ENCODE measurements around the gene PLA2G4E. TPM values are rescaled to one million over a fixed set of nuclear protein-coding genes. Genes with fewer than 3 reads are reported as not detected.

PLA2G4E gene
- total and polyA plus RNA-seq, 2 of the 13 experiments (the other 11 are each of a cell fraction or from before 2014, with no cell fraction given): not detected

GRCh38 chr15:42059661-42060476, 39.0 kb upstream of the PLA2G4E start:
- H3K4me2 ChIP-seq (ENCODE audit: low read depth, low read length): no peak overlapping the region
- H4K20me1 ChIP-seq (ENCODE audit: insufficient read depth, low read length): no peaks in the 10 kb centered on the region
- no peak overlapping the region for H3K4me3 ChIP-seq (replicated peaks in 1 of 3; ENCODE audit: insufficient read depth in 1 of 3, low read depth in 2 of 3, low read length in 3 of 3)
- CTCF ChIA-PET (ENCODE audit: low intra/inter-chr PET ratio, low total read pairs): interaction anchor here (4.3 kb wide), 1 partner anchor 71 kb away, joined by 39 read pairs; no protein-coding TSS in a partner anchor
- no peak overlapping the region for H3K9ac ChIP-seq (ENCODE audit: insufficient read depth, low read depth, low read length)
- ATAC-seq (no peak), DNase-seq (ENCODE audit: low spot score) (peak; percentile 28), FAIRE-seq (peak; percentile 50)
- no peaks in the 10 kb centered on the region for H3K9me3 ChIP-seq (ENCODE audit: low read length)
- no peaks in the 10 kb centered on the region for H3K36me3 ChIP-seq (replicated peaks in 1 of 2; ENCODE audit: control insufficient read depth in 1 of 2, insufficient read depth in 2 of 2, low read length in 2 of 2)
- POLR2A ChIA-PET: no interaction called here
- peaks cover 69% of the 10 kb centered on the region for H3K4me1 ChIP-seq (ENCODE audit: insufficient read depth, low read length)
- H3K27me3 ChIP-seq (ENCODE audit: control insufficient read depth in 1 of 2, insufficient read depth in 2 of 2, low read length in 2 of 2): 0 out of 5 replicates have a peak, but pooled peaks cover 0 to 6% of the 10 kb centered on the region in 2 experiments
- H3K27ac ChIP-seq (ENCODE audit: extremely low read length, insufficient read depth, low read length): no peak overlapping the region
- no TSS peak for BruUV-seq (replicated peaks)
- H3K79me2 ChIP-seq (ENCODE audit: insufficient read depth, low read length): no peaks in the 10 kb centered on the region
- intact Hi-C loops (cut with micrococcal nuclease; ENCODE audit: unreplicated experiment) (loop anchor here (1.0 kb wide), 1 partner anchor 71 kb away; no protein-coding TSS in a partner anchor), in situ Hi-C loops (cut with HindIII; ENCODE audit: extremely low pct_ligation_motif_present, low pct_unique_long_range_greater_than_20kb) (loop anchor here (5.0 kb wide), 1 partner anchor 73 kb away; no protein-coding TSS in a partner anchor)
- no peak overlapping the region for H2AFZ ChIP-seq (ENCODE audit: low read length)
- WGBS (ENCODE audit: low lambda C conversion rate): 37% methylated on average over 13 of the region's 14 CpGs
- TF ChIP-seq PAF1 (CRISPR knock-in tag; IDR thresholded peaks at IDR 0.05) (no peak), KLF11 (CRISPR knock-in tag; IDR thresholded peaks at IDR 0.05) (no peak), MAFF (IDR thresholded peaks at IDR 0.05; ENCODE audit: low read depth, low read length) (no peak), CAMTA2 (CRISPR knock-in tag; IDR thresholded peaks at IDR 0.05; ENCODE audit: borderline replicate concordance) (no peak), ZNF317 (CRISPR knock-in tag; IDR thresholded peaks at IDR 0.05) (no peak), ZNF790 (CRISPR knock-in tag; IDR thresholded peaks at IDR 0.05; ENCODE audit: borderline replicate concordance) (no peak), HMG20A (CRISPR knock-in tag; IDR thresholded peaks at IDR 0.05; ENCODE audit: borderline replicate concordance) (no peak), RFXANK (CRISPR knock-in tag; IDR thresholded peaks at IDR 0.05) (no peak), ZZZ3 (CRISPR knock-in tag; IDR thresholded peaks at IDR 0.05; ENCODE audit: borderline replicate concordance) (no peak), E2F5 (CRISPR knock-in tag; conservative IDR thresholded peaks at IDR 0.05) (no peak), TBP (CRISPR knock-in tag; IDR thresholded peaks at IDR 0.05) (no peak), XRCC5 (optimal IDR thresholded peaks at IDR 0.05; ENCODE audit: low read length) (peak; percentile 28), STAG1 (CRISPR knock-in tag; IDR thresholded peaks at IDR 0.05) (peak; percentile 52), ZSCAN21 (CRISPR knock-in tag; IDR thresholded peaks at IDR 0.05; ENCODE audit: borderline replicate concordance) (no peak), SMC3 (IDR thresholded peaks at IDR 0.05; ENCODE audit: low read length) (peak; percentile 70; the same call in 1 of the 2 replicates), STAT5B (CRISPR knock-in tag; IDR thresholded peaks at IDR 0.05) (no peak), ARID3A (IDR thresholded peaks at IDR 0.05; ENCODE audit: low read depth, low read length) (peak; percentile 60; the same call in 1 of the 2 replicates), RAD21 (CRISPR knock-in tag; IDR thresholded peaks at IDR 0.05) (peak; percentile 26; the same call in 1 of the 2 replicates), SRF (IDR thresholded peaks at IDR 0.05; ENCODE audit: low read depth, low read length) (no peak), ATF4 (CRISPR knock-in tag; IDR thresholded peaks at IDR 0.05) (no peak), GATAD1 (CRISPR knock-in tag; IDR thresholded peaks at IDR 0.05) (no peak), ZNF264 (CRISPR knock-in tag; IDR thresholded peaks at IDR 0.05) (0 out of 2 replicates have a peak, but pooled peaks have one; percentile 23)

All from HepG2 (cell line).